Posterior vena cava (tissue), 2 donors: ENCODE results near the gene SGCB. TPM values are rescaled to one million over a fixed set of nuclear protein-coding genes. Genes with fewer than 3 reads are reported as not detected.

Experiments used
- DNase-seq: peaks from one replicate; pipeline ENCODE4 v3.0.0-alpha.2; 2020; ENCODE audit warnings: low spot score
- intact Hi-C, 2 donors: fragments of 100-400 bp; cut with DNase I; formaldehyde crosslinking; loops; one replicate each; pipeline versions ENCODE4 v1.14.1 to v1.14.2; 2022 to 2023
- total RNA-seq, 2 donors: library from RNA; stranded (reverse); fragmentation: NEBNext Ultra II Directional; extraction: Animal tissue kit (Norgen Biotek cat#: 25700); gene quantifications; one replicate each; pipeline ENCODE4 v1.2.1, GENCODE V29; 2021
- donor health status: DM: yes; HTN: yes; CAD: no.
- donor health status: DM: yes; HTN: yes; CAD: no.

SGCB gene
- total RNA-seq, 2 donors from 2014 or later: 71.1 to 72.4 TPM

- intact Hi-C loops: no loop called here
These were observed 2.9 kb downstream of the SGCB start for GRCh38 chr4:52035190-52035589.

GRCh38 chr4:52032005-52032404 lies 6.1 kb downstream of the SGCB start:
- no peak for DNase-seq
- intact Hi-C loops: no loop called here

More at GRCh38 chr4:52035190-52035589, 2.9 kb downstream of the SGCB start:
- no peak for DNase-seq

DNA sequence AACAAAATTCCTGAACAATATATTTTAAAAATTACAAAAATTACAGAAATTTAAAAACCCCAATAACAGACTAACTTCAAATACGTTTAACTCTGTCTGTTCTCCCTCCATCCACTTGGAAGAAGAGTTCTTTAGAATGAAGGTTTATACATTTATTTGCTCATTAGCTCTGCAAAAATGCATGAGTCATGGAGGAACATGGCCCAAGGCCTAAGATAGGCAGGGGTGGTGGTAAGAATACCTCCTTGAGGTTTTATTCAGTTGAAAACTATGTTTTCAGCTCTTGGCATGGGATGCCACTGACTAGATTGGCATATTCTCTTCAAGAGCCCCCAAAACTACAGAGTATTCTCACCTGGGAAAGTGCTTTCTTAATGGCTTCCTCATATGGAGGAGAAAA lies 9.1 kb downstream of the SGCB start:
- no peak for DNase-seq
- intact Hi-C loops: loop anchor here (10.0 kb wide), 2 partner anchors 124 to 134 kb away; no protein-coding TSS in a partner anchor

DNA sequence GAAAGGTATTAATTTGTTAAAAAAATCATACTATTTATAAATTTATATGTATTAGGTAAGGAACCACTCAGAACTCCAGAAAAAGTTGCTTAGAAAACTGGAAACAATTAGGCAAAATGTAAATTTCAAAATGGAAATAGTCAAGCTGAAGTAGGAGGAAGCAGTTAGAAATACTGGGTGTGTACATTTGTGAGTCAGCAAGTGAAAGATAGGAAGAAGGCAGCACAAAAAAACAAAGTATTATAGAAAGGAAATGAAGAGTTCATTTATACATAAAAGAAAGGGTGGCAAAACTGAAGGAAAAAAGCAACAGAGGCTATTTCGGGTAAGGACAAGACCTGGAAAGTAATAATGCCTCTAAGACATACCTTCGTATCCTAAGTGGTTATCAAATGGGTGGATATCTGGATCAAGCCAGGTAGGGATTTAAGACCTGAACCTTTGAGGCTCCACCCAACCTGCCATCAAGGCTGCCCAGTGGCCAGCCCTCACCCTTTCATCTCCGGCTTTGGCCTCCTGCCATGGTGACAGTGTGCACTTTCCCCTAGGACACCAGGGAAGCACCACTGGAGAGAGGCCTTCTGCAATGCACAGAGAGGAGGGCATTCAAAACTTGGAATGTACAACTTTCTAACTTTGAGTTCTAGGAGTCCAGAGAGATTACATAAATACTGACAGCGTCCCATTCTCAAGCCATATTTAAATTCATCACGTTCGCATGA lies 18.0 kb downstream of the SGCB start, which contains the start of gene LRRC66:
Gene LRRC66 (minus strand): TSS at position 428 of the 722 bp plus-strand sequence. CDS start 2,750 bp downstream, outside the sequence.
- intact Hi-C loops: loop anchor here (10.0 kb wide), 2 partner anchors 115 to 125 kb away; no protein-coding TSS in a partner anchor
- no peak for DNase-seq

- DNase-seq: no peak
- intact Hi-C loops: no loop called here
These were observed 20.3 kb downstream of the SGCB start for GRCh38 chr4:52017814-52018213.

- intact Hi-C loops: no loop called here
- DNase-seq: no peak
These were observed 21.1 kb downstream of the SGCB start for GRCh38 chr4:52016981-52017380.

GRCh38 chr4:52015366-52015765 lies 22.7 kb downstream of the SGCB start:
- intact Hi-C loops: no loop called here
- no peak for DNase-seq

DNA sequence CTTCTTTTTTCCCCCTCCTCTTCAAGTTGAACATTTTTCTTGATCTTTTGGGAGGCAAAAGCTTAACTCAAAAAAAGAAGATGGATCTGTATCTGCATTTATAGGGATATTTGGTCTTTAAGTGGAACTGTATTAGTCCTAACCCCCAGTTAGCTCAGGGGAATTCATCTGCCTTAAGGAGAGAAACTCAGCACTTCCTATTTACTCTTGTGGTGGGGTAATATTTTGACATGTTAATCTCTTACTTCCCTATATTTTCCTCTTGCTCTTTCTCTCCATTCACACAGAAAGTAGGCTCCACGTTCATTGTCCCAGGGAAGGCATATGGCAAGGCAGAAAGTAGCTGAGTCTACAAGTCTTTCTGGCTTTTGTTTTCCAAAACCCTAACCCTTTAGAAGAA lies 23.2 kb downstream of the SGCB start:
- intact Hi-C loops: no loop called here
- DNase-seq: no peak

- intact Hi-C loops: no loop called here
- no peak for DNase-seq
These were observed 25.4 kb downstream of the SGCB start for GRCh38 chr4:52012651-52013050.

- intact Hi-C loops: no loop called here
- DNase-seq: no peak
These were observed 27.1 kb downstream of the SGCB start for GRCh38 chr4:52010986-52011385.

GRCh38 chr4:52006887-52007286 lies 31.2 kb downstream of the SGCB start:
- intact Hi-C loops: no loop called here
- no peak for DNase-seq

- no peak for DNase-seq
- intact Hi-C loops: no loop called here
These were observed 32.4 kb downstream of the SGCB start for GRCh38 chr4:52005604-52006273.

DNA sequence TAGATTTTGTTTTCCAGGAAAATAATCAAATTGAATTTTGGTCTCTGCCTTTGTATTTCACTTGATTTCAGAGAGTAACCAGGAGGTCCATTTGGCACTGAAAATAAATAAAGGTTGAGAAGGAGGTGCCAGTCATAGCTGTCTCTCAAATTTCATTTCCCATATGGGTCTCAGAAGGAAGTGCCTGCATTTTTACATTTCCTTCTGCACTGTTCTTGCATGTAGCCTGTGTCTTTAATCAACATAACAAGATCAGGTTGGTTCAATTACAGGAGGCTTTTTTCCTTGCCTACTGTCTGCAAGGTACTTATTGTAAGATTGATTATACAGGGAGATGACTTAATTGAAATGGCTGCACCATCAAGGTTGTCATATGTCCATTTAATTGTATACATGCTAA lies 33.7 kb downstream of the SGCB start:
- no peak for DNase-seq
- intact Hi-C loops: no loop called here

DNA sequence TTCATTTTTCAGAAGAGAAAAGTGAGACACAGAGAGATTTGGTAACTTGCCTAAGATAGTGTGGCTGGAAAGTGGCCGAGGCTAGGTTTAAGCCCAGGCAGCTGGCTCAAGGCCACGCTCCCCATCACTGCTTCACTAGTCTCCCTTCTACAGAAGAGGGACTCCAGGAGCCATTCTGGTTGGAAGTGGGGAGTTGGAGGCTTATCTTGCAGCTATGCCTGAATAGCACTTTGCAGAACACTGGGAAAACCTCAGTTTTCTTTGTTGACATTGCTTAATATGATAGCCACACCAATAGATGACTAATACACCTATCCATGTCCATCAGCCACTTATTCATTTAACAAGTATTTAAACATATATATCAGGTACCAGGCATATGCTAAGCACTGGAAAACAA lies 36.5 kb downstream of the SGCB start:
- intact Hi-C loops: no loop called here
- DNase-seq: no peak

- intact Hi-C loops: no loop called here
- no peak for DNase-seq
These were observed 38.8 kb downstream of the SGCB start for GRCh38 chr4:51999250-51999649.

GRCh38 chr4:51998837-51999236 lies 39.3 kb downstream of the SGCB start:
- DNase-seq: no peak
- intact Hi-C loops: no loop called here

DNA sequence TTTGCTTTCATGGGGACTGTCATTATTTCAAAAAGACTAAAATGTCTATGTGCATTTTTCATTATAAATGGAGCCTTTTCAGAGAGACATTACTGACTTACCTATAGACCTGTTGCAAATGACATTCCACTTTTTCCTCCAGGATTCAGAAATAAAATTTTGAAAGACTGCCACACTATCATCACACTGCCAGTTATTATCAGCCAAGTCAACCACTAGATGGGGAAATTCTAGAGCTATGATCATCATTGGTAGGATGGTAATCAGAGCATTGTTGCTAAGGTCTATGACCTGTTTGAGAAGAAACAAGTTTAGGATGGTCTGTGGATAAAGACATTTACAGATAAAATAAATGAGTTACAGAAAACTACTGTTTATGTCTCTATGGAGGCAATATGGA lies 40.5 kb downstream of the SGCB start:
- intact Hi-C loops: no loop called here
- no peak for DNase-seq

DNA sequence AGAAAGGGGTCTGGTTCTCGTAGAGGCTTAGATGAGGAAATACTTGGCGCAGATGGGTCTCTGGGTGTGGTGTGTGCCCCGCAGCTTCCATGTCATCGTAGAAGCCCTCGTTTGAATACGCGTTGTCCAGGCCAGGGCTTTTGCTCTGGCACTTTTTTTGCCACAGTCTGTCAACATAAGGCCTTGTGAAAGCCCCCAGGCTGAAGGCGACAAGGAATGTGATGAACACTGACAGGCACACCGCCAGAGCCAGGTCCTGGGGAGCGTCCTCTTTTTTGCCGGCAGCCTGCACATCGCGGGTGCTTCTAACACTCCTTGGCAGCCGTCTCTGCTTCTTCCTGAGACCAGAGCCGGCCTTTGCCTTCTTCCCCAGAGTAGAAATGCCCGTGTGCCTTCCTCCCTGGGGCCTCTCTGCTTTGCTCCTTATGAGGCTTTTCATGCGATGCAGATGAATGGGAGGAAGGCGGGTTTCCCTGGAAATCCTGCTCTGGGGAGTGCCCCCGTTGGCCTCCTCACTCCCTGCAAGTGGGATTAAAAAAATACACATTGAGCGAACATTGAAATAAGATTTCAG lies 42.4 kb downstream of the SGCB start:
- intact Hi-C loops: no loop called here
- DNase-seq: no peak
